PC-9 (cell line): ENCODE data around the gene IRAK2.

Experiments
- CTCF ChIP-seq: fragments of 200-600 bp; sonication (generic); conservative IDR thresholded peaks from 2 replicates; pipeline ENCODE4 v1.6.1; 2017; ENCODE audit warnings: mixed run types, antibody characterized with exemption, mild to moderate bottlenecking, moderate library complexity
- EZH2 ChIP-seq: fragments of 200-600 bp; sonication (generic); IDR thresholded peaks from 2 replicates; pipeline ENCODE4 v1.8.0; 2017; ENCODE audit warnings: antibody characterized with exemption, low read depth

DNA sequence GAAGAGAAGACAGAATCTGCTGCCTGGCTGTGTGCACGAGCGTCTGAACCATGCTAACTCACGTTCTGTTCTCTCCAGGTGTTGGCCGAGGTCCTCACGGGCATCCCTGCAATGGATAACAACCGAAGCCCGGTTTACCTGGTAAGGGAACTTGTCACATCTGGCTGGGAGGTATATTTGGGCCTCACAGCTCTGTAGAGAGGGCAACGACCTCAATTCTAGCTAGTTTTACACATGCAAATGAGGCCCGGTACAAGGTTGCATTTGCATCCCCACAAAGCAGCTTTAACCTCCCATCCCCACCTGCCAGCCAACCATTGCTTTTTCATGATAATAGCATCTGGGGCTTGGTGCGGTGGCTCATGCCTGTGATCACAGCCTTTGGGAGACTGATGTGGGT, 61.6 kb downstream of the IRAK2 start:
- TF ChIP-seq EZH2 (no peak), CTCF (no peak)
